Fibroblast of upper back skin (primary cell): ENCODE results near the gene WDFY2.
A peak's percentile ranks its signal among the peaks of the same experiment; 100 is the strongest.

Experiments
- DNase-seq: peaks from one replicate; pipeline ENCODE4 v3.0.0-alpha.2; 2013

WDFY2 gene

DNA sequence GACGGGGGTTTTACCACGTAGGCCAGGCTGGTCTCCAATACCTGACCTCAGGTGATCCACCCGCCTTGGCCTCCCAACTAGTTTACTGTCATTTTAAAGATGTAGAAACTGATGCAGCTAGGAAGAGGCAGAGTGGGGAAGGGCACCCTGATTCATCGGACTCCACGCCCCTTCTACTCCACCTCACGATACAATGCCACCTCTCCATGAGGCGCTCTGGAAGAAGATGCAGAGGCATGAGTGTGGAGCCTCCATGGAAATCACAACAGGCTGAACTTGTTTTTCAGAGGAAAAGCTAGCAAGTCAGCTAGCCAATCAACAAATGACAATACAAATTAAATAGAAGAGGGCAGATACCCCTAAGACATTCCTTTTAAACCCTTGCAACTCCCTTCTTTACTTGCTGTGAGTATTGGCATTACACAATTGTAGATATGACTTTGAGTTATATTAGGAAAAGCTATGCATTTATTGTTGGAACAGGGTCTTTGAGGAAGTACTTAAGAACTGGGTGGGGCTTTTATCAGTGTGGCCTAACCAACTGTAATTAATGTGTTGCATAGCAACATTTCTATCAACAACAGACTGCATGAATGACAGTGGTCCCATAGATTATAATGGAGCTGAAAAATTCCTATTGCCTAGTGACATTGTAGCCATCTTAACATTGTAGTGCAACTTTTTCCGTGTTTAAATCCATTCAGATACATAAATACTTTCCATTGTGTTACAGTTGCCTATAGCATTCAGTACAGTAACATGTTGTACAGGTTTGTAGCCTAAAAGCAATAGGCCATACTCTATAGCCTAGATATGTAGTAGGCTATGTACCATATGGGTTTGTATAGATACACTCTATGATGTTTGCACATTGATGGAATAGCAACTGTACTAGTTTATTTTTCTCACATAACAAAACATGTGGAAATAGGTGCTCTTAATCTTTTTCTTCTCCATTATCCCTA is 17.6 kb downstream of the WDFY2 start:
- no peak for DNase-seq

DNA sequence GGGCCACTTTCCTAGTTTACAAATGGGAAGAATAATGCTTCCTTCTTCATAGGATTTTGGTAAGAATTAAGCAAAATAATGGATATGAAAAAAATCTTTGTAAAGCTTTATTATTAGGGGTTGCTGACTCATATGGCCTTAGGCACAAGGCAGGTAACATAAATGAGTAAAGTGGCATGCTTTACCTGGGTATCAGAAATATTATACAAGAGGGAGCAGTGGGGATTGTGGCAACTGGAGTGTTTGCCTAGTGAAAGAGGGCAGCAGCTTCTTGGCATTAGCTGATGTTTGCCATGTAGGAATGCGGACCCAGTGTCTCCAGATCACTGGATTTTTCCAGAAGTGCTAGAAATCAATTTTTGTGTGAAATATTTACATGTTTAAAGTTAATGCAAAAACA is 19.5 kb downstream of the WDFY2 start:
- no peak for DNase-seq

GRCh38 chr13:51605698-51606097 is 21.4 kb downstream of the WDFY2 start:
- no peak for DNase-seq

DNA sequence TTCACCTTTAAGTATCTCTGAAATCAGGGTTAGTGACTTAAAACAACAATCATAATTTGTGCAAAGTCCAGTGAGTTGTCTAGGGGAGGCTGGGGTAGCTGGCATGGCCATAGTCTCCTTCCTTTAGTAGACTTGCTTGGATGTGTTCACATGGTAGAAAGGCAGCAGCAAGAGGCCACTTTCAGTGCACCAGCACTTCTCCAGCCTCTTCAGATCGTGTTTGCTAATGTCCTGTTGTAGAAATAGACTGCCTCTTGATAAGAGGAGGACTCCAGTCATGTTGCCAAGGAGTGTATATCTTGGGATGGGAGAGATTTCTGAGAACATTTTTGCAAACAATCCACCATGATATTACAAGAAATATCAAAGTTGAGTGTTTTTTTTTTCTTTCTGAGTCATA is 22.9 kb downstream of the WDFY2 start:
- no peak for DNase-seq

DNA sequence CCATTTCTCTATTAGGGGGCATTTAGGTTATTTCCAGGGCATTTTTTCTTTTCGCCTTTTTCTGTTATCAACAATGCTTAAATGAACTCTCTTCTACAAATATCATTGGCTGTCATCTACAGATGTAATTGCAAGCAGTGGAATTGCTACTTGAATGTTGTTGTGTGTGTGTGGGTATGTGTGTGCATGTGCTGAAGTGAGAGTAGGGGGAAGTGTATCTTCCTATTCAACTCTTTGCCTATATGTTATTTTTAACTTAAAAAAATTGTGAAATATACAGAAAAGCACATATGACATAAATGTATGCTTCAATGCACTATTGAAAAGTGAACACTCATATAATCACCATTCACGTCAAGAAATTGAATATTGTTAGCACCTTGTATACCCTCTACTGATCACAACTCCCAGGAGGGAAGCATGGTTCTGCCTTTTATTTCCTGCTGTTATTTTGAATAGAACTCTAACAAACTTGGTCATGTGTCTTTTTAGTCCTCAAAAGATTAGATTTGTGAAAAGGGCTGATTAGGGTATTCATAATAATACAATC is 24.7 kb downstream of the WDFY2 start:
- DNase-seq: no peak

- no peak for DNase-seq
Measured at GRCh38 chr13:51612867-51613266, 28.6 kb downstream of the WDFY2 start.

GRCh38 chr13:51613535-51613934 is 29.3 kb downstream of the WDFY2 start:
- DNase-seq: no peak

- no peak for DNase-seq
Measured at GRCh38 chr13:51614350-51614786, 30.1 kb downstream of the WDFY2 start.

GRCh38 chr13:51618626-51619025 is 34.4 kb downstream of the WDFY2 start:
- no peak for DNase-seq

- peak; percentile 77 for DNase-seq
Measured at GRCh38 chr13:51619614-51620013, 35.4 kb downstream of the WDFY2 start.

GRCh38 chr13:51620165-51620983 is 36.1 kb downstream of the WDFY2 start:
- DNase-seq: no peak

GRCh38 chr13:51621602-51622001 is 37.3 kb downstream of the WDFY2 start:
- DNase-seq: no peak

- peak; percentile 80 for DNase-seq
Measured at GRCh38 chr13:51623473-51623872, 39.2 kb downstream of the WDFY2 start.

DNA sequence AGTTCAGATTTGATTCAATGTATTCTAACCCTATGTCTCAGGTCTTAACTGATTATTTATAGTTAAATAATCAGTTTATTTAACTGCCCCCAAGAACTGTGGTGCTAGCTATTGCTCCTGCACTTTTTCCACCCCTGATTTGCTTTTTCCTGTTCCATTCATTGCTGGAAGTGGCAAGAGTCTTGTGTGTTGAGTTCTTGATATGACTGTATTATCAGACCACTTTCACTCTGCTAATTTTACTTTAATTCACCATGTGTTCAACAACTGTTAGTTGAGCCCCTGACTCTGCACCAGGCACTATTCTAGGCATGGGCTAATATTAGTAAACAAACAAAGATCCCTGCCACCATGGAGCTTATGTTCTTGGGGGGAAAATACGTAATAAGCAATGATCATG is 39.9 kb downstream of the WDFY2 start:
- no peak for DNase-seq

DNA sequence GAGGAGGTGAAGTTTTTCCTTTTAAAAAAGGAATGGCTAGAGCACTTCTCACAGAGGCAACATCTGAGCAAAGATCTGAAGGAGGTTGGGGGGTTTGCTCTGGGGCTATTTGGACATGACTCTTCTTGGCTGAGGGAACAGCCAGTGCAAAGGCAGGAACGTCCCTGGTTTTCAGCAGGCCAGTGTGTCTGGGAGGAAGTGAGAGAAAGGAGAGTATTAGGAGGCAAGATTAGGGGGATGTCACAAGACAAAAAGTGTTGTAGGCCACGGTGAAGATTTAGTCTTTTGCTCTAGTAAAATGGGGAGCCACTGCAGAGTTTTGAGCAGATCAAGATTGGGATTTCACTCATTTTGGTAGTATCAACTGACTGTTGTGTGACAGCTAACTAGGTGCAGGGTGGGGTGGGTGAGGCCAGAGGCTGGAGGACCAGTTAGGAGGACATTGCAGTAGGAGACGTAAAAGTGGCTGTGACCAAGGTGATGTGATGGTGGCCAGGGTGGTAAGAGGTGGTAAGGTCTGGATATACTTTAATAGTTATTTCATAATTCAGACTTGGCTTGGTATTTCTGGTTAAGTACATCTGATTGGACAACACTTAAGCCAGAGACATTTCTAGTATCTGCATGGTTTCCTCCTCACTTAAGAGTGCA is 40.6 kb downstream of the WDFY2 start:
- DNase-seq: no peak

- DNase-seq: no peak
Measured at GRCh38 chr13:51625555-51626345, 41.5 kb downstream of the WDFY2 start.

DNA sequence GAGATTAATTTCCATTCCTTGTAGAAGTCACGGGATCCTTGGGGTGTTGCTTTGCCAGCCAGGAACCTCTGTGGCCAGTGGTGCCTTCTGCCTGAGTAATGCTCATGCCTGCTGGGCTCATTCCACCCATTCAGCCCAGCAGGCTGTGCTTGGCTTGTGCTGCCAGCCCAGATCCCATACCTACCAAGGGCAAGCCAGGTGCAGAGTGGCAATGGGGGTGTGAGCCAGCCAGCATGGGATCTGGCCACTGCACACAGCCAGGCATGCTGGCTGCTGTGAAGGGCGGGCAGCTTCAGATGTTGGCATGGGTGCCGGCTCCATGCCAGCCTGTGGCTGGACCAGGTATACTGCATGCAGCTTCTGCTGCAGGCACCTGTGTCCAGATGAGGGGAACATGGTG is 42.5 kb downstream of the WDFY2 start:
- DNase-seq: no peak

- DNase-seq: no peak
Measured at GRCh38 chr13:51628059-51628852, 44.0 kb downstream of the WDFY2 start.

DNA sequence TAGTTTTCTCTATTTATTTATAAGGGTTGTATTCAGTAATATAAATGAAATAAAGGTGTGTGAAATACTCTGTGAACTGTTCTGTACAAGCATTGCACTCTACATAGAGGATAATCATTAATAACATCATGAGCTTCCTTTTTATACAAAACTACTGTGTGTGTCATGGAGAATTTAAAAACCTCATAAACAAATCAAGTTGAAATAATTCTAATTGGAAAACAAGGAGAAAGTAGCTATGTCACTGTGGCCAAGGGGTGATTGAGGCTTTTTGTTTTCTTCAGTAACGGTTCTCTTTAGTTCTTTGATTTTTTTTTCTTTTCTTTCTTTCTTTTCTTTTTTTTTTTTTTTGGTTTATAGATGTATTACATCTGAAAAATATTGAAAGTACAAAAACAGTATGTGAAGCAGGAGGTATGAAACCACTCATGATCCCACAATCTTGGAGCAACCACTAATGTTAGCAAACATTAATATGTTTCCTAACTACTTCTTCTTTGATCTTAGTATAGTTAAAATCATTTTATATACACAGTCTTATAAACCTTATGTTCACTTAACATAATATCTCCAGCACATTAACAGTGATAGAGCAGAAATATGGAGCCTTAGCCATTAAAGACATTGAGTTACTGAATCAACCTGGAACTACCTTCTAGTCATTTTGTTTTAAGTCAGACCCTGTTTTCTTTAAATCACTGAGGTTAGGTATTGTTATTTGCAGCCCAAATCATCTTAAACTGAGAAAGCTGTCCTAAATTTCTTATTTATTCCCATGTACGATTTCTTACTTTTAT is 45.4 kb downstream of the WDFY2 start:
- DNase-seq: no peak

DNA sequence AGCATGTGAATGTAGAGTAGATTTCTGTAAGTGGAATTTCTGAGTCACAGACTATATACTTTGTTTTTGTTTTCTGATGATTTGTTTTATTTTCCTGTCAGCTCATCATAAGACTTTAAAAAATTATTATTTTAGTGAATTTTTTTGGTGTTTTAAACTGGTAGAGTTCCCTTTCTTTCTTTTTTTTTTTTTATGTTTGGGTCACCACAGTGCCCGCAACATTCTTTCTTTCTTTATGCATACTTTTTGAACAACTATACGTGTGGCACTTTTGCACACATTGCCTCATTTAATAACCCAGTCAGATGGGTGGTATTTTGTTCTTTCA is 46.0 kb downstream of the WDFY2 start:
- no peak for DNase-seq
